GM23248 (cell line): ENCODE data around the gene GNAQ.

Experiments used
- EZH2 ChIP-seq: fragments of 200-600 bp; sonication (generic); IDR thresholded peaks from 2 replicates; pipeline ENCODE4 v1.6.1; 2018; ENCODE audit warnings: antibody characterized with exemption, mild to moderate bottlenecking; ENCODE audit not compliant: insufficient read depth, poor library complexity, severe bottlenecking
- EZH2phosphoT487 ChIP-seq: fragments of 200-600 bp; sonication (generic); IDR thresholded peaks from 2 replicates; pipeline ENCODE4 v1.6.1; 2018; ENCODE audit warnings: antibody characterized with exemption, moderate library complexity, mild to moderate bottlenecking, low read depth; ENCODE audit not compliant: insufficient read depth

DNA sequence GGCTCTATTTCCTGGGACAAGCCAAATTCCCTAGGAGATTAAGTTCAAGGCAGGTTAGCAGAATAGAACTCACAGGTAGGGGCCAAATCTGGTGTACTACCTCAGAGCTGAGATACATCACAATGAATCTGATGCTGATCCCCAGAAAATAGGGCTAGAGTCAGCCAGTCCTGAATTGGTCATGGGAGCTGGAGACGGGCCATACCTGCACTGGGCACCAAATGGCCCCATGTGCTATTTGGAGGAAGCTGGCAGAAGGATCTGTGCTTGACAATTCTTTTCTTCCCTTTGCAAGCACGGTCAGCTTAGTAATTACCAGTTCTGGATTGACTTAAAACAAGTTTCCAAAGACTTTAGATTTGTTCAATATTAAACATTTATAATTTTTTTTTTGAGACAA is 10.4 kb upstream of the GNAQ start:
- TF ChIP-seq EZH2 (no peak), EZH2phosphoT487 (no peak)
